Right lobe of liver (tissue), 4 donors: ENCODE data around the gene TOM1L2.

ENCODE experiments used
- POLR2A ChIP-seq: fragments of 450-650 bp; IDR thresholded peaks from one replicate; pipeline ENCODE4 v1.6.1; 2017; ENCODE audit warnings: antibody characterized with exemption, mild to moderate bottlenecking
- TF ChIP-seq, protein P1 (sequence below), 4 donors: fragments of 200-600 bp in 3 of 4; fragments of 450-650 bp in 1 of 4; IDR thresholded peaks; one replicate each; pipeline versions ENCODE4 v1.5.1 to v1.8.0; 2016 to 2022; ENCODE audit warnings: antibody characterized with exemption in 4 of 4, mild to moderate bottlenecking in 2 of 4
- donor health status: DM: no; HTN: no; CAD: no.
- donor health status: DM: no; HTN: no; CAD: no.
- donor health status: DM: no; HTN: yes; CAD: no.

DNA sequence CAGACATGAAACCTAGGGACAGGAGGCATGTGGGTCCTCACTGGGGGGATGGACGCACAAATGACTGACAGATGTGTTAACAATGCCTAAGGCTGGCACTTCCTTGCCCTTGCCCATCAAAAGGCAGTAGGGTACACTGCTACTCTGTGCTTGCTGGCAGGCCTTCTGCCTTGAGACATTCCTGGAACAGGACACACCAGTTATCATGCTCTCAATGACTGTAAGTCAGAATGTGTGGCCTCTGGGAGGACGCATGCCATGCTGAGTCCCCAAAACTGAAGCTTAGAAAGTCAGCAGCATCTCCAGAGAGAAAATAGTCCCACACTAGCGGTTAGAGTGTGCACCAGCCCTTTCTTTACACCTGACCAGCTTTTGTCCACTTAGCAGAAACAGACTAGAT lies 119.3 kb downstream of the TOM1L2 start:
- TF ChIP-seq POLR2A: no peak
- TF ChIP-seq, protein P1, sequence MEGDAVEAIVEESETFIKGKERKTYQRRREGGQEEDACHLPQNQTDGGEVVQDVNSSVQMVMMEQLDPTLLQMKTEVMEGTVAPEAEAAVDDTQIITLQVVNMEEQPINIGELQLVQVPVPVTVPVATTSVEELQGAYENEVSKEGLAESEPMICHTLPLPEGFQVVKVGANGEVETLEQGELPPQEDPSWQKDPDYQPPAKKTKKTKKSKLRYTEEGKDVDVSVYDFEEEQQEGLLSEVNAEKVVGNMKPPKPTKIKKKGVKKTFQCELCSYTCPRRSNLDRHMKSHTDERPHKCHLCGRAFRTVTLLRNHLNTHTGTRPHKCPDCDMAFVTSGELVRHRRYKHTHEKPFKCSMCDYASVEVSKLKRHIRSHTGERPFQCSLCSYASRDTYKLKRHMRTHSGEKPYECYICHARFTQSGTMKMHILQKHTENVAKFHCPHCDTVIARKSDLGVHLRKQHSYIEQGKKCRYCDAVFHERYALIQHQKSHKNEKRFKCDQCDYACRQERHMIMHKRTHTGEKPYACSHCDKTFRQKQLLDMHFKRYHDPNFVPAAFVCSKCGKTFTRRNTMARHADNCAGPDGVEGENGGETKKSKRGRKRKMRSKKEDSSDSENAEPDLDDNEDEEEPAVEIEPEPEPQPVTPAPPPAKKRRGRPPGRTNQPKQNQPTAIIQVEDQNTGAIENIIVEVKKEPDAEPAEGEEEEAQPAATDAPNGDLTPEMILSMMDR (IDR thresholded peaks at IDR 0.05): no peak
